MCF 10A (cell line): ENCODE results near the gene CNNM4. TPM values are rescaled to one million over a fixed set of nuclear protein-coding genes. Genes with fewer than 3 reads are reported as not detected.
A peak's percentile ranks its signal among the peaks of the same experiment; 100 is the strongest.

Experiments used
- BruUV-seq: library from RNA; stranded (reverse); fragments of 400-500 nt; replicated peaks from 2 replicates; lab custom pipeline; 2021; lab: Mats Ljungman, UMichigan
- CTCF ChIA-PET: fragments of 300-600 bp; sonication (Branson Sonifier 250); formaldehyde crosslinking; extraction: SDS; loops from one replicate; lab custom pipeline; 2021; ENCODE audit warnings: antibody characterized with exemption, inconsistent platforms; lab: Yijun Ruan, JAX
- POLR2A ChIA-PET: fragments of 300-600, 350-650 bp; sonication (Branson Sonifier 250); formaldehyde crosslinking; extraction: SDS; loops from one replicate; lab custom pipeline; 2020; ENCODE audit warnings: antibody characterized with exemption, inconsistent platforms; lab: Yijun Ruan, JAX
- DNase-seq: peaks from one replicate; pipeline ENCODE4 v3.0.0-alpha.2; 2018; ENCODE audit not compliant: unreplicated experiment
- H3K27ac Mint-ChIP-seq: one replicate; pipeline ENCODE4 v1.8.0; 2022; ENCODE audit warnings: mild to moderate bottlenecking, low read depth, mixed read lengths; ENCODE audit not compliant: unreplicated experiment
- H3K27me3 Mint-ChIP-seq: one replicate; pipeline ENCODE4 v1.8.0; 2022; ENCODE audit warnings: mixed read lengths; ENCODE audit not compliant: insufficient read depth, unreplicated experiment
- H3K36me3 Mint-ChIP-seq: one replicate; pipeline ENCODE4 v1.8.0; 2022; ENCODE audit warnings: mild to moderate bottlenecking, moderate library complexity, mixed read lengths; ENCODE audit not compliant: insufficient read depth, unreplicated experiment
- H3K4me1 Mint-ChIP-seq: one replicate; pipeline ENCODE4 v1.8.0; 2022; ENCODE audit warnings: mixed read lengths; ENCODE audit not compliant: insufficient read depth, unreplicated experiment
- H3K4me3 Mint-ChIP-seq: one replicate; pipeline ENCODE4 v1.8.0; 2022; ENCODE audit warnings: mild to moderate bottlenecking, moderate library complexity, mixed read lengths; ENCODE audit not compliant: unreplicated experiment
- H3K9me3 Mint-ChIP-seq: one replicate; pipeline ENCODE4 v1.8.0; 2022; ENCODE audit warnings: mixed read lengths; ENCODE audit not compliant: unreplicated experiment
- intact Hi-C: fragments of 100-400 bp; cut with micrococcal nuclease; formaldehyde crosslinking; loops from 2 replicates; pipeline ENCODE4 v1.14.1; 2022
- total RNA-seq: library from RNA; stranded (reverse); gene quantifications from 2 replicates; pipeline ENCODE4 v1.2.3, GENCODE V29; 2022
- TF ChIP-seq, protein P1 (sequence below): fragments of 200-600 bp; IDR thresholded peaks from one replicate; pipeline ENCODE4 v1.8.0; 2022; ENCODE audit warnings: antibody characterized with exemption, mild to moderate bottlenecking; ENCODE audit not compliant: unreplicated experiment

Gene CNNM4
- total RNA-seq, 1 experiment from 2014 or later = 5.0 TPM

DNA sequence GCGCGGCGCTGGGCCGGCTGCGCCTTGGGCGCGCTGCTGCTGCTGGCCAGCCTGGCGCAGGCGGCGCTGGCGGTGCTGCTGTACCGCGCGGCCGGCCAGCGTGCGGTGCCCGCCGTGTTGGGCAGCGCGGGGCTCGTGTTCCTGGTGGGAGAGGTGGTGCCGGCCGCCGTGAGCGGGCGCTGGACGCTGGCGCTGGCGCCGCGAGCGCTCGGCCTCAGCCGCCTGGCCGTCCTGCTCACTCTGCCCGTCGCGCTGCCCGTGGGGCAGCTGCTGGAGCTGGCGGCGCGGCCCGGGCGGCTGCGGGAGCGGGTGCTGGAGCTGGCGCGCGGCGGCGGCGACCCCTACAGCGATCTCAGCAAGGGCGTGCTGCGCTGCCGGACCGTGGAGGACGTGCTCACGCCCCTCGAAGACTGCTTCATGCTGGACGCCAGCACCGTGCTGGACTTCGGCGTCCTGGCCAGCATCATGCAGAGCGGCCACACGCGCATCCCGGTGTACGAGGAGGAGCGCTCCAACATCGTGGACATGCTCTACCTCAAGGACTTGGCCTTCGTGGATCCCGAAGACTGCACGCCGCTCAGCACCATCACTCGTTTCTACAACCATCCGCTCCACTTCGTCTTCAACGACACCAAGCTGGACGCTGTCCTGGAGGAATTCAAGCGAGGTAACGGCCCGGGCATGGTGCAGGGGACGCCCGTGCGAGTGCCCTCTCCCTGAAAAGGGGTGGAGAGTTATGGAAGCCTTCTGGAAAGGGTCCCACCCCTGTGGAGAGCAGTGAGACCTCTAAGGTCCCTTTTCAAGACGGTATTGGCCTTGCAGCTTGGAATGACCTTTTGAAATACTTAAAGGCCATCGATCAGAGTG lies 56.4 kb downstream of the CNNM4 start:
- ChIA-PET POLR2A (interaction anchor here (0.7 to 3.1 kb wide), 20 partner anchors 11 to 296 kb away, joined by 3 to 16 read pairs (median 5); partner anchors contain the start of genes ANKRD36, ANKRD39 and KANSL3), CTCF (interaction anchor here (0.6 to 1.2 kb wide), 7 partner anchors 8 to 219 kb away, joined by 3 to 6 read pairs (median 4); partner anchors contain the start of gene ANKRD39)
- TF ChIP-seq, protein P1, sequence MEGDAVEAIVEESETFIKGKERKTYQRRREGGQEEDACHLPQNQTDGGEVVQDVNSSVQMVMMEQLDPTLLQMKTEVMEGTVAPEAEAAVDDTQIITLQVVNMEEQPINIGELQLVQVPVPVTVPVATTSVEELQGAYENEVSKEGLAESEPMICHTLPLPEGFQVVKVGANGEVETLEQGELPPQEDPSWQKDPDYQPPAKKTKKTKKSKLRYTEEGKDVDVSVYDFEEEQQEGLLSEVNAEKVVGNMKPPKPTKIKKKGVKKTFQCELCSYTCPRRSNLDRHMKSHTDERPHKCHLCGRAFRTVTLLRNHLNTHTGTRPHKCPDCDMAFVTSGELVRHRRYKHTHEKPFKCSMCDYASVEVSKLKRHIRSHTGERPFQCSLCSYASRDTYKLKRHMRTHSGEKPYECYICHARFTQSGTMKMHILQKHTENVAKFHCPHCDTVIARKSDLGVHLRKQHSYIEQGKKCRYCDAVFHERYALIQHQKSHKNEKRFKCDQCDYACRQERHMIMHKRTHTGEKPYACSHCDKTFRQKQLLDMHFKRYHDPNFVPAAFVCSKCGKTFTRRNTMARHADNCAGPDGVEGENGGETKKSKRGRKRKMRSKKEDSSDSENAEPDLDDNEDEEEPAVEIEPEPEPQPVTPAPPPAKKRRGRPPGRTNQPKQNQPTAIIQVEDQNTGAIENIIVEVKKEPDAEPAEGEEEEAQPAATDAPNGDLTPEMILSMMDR = no peak
- Mint-ChIP-seq H3K9me3 (no peaks in the 10 kb centered on the region), H3K27me3 (no peaks in the 10 kb centered on the region), H3K4me3 (peak overlapping the region; percentile 77), H3K27ac (no peak overlapping the region), H3K4me1 (peaks cover 20% of the 10 kb centered on the region), H3K36me3 (peaks cover 21% of the 10 kb centered on the region)
- BruUV-seq = no TSS peak
- DNase-seq = peak; percentile 9
- intact Hi-C loops = loop anchor here (1.0 to 2.0 kb wide), 2 partner anchors 144 to 215 kb away; no protein-coding TSS in a partner anchor

DNA sequence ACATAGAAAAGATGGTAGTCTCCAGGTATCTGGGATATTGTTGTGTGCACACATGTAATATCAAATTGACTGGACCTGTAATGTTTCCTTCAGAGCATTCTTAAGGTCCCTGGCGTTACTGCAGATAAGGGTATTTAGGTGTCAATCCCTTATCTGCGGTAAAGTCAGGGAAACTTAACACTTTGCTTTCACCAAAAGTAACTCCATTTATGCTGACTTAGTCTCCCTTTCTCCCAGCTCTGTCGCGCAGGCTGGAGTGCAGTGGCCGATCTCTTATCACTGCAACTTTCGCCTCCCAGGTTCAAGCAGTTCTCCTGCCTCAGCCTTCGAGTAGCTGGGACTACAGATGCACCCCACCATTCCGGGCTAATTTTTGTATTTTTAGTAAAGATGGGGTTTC lies 57.2 kb downstream of the CNNM4 start:
- POLR2A ChIA-PET = interaction anchor here (0.9 to 3.1 kb wide), 5 partner anchors 14 to 50 kb away, joined by 4 to 16 read pairs (median 9); partner anchors contain the start of gene ANKRD39
- CTCF ChIA-PET = interaction anchor here (0.5 to 1.1 kb wide), 4 partner anchors 40 to 263 kb away, joined by 3 to 5 read pairs (median 3); partner anchors contain the start of gene ANKRD39
- H3K27ac Mint-ChIP-seq = no peak overlapping the region
- H3K9me3 Mint-ChIP-seq = no peaks in the 10 kb centered on the region
- intact Hi-C loops = loop anchor here (2.0 kb wide), 1 partner anchor 143 kb away; no protein-coding TSS in a partner anchor
- peaks cover 21% of the 10 kb centered on the region for H3K36me3 Mint-ChIP-seq
- TF ChIP-seq, protein P1 = no peak
- H3K4me1 Mint-ChIP-seq = peaks cover 20% of the 10 kb centered on the region
- TSS peak; percentile 23 for BruUV-seq
- H3K27me3 Mint-ChIP-seq = no peaks in the 10 kb centered on the region
- DNase-seq = no peak
- H3K4me3 Mint-ChIP-seq = peak overlapping the region; percentile 77

DNA sequence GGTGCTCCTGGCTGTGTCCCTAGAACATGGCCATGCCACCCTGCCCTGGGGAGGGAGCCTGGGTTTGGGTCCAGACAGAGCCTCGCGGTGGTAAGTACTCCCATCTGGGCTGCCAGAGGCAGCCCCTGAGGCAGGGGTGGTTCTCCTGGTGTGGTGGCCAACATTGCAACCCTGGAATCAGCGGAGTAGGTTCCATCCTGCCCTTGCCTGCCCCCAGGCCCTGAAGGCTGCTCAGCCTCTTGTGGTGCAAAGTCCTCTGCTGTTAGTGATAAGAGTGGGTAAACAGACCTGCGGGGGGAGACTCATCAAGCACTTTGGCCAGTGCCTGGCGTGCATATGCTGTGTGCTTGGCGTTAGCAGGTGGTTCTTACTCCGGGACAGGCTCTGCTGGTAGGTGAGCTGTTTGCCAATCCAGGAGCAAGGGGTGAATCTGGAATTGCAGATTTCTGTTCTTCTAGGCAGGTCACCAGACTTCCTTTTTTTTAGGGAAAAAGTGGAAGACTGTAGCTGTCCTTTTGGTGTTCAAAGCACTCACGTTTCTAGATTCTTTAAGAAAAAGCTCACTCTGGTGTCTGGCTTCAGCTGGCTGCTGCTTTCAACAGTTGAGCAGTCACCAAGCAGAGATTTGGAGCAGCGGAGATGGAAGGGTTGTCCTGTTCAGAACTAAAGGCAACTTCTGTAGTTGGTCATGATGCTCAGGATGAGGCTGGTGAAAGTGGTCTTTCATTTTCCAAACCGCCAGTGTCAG lies 58.6 kb downstream of the CNNM4 start:
- Mint-ChIP-seq H3K4me1 (peaks cover 20% of the 10 kb centered on the region), H3K9me3 (no peaks in the 10 kb centered on the region), H3K4me3 (no peak overlapping the region), H3K27me3 (no peaks in the 10 kb centered on the region), H3K27ac (no peak overlapping the region), H3K36me3 (peaks cover 26% of the 10 kb centered on the region)
- TF ChIP-seq, protein P1 = no peak
- POLR2A ChIA-PET = interaction anchor here (1.3 kb wide), 1 partner anchor 13 kb away, joined by 4 read pairs; no protein-coding TSS in a partner anchor
- CTCF ChIA-PET = interaction anchor here (0.6 to 1.1 kb wide), 3 partner anchors 49 to 264 kb away, joined by 3 read pairs; no protein-coding TSS in a partner anchor
- DNase-seq = no peak
- intact Hi-C loops = no loop called here
- BruUV-seq = no TSS peak
